NB4 (cell line): Measurements from ENCODE around the gene RNF2.
A peak's percentile ranks its signal among the peaks of the same experiment; 100 is the strongest.

Source experiments
- DNase-seq: peaks from one replicate; pipeline ENCODE4 v3.0.0; 2010; ENCODE audit warnings: low read depth
- H3K4me3 ChIP-seq: one replicate; pipeline ENCODE4 v1.5.1; 2011; ENCODE audit warnings: mild to moderate bottlenecking, low read depth, low read length, moderate library complexity
- CTCF ChIP-seq: IDR thresholded peaks from one replicate; pipeline ENCODE4 v1.5.1; 2012; ENCODE audit warnings: low read depth, low read length
- MAX ChIP-seq: IDR thresholded peaks from 2 replicates; pipeline ENCODE4 v1.6.1; 2011; ENCODE audit warnings: low read depth, low read length
- MYC ChIP-seq: IDR thresholded peaks from 2 replicates; pipeline ENCODE4 v1.6.1; 2011; ENCODE audit warnings: low read depth, low read length
- POLR2A ChIP-seq: IDR thresholded peaks from 2 replicates; pipeline ENCODE4 v1.6.1; 2011; ENCODE audit warnings: mild to moderate bottlenecking; ENCODE audit not compliant: insufficient read length; ENCODE audit errors: extremely low read depth

RNF2 gene

GRCh38 chr1:185053204-185053603 is 7.8 kb downstream of the RNF2 start:
- TF ChIP-seq POLR2A: no peak
- TF ChIP-seq CTCF: no peak
- no peak for TF ChIP-seq MAX
- no peak for TF ChIP-seq MYC
- no peak overlapping the region for H3K4me3 ChIP-seq

GRCh38 chr1:185054365-185055060 is 9.2 kb downstream of the RNF2 start:
- TF ChIP-seq MAX: no peak
- no peak overlapping the region for H3K4me3 ChIP-seq
- DNase-seq: no peak

More at GRCh38 chr1:185053204-185053603, 7.8 kb downstream of the RNF2 start:
- DNase-seq: no peak

GRCh38 chr1:185058110-185058509 is 12.8 kb downstream of the RNF2 start:
- peak; percentile 19 for DNase-seq
- TF ChIP-seq POLR2A (no peak), CTCF (no peak), MAX (no peak), MYC (no peak)
- no peak overlapping the region for H3K4me3 ChIP-seq

- TF ChIP-seq CTCF (no peak), MAX (no peak)
- DNase-seq: no peak
- no peak overlapping the region for H3K4me3 ChIP-seq
Measured at GRCh38 chr1:185058876-185059275, 13.5 kb downstream of the RNF2 start.

- H3K4me3 ChIP-seq: no peak overlapping the region
- peak; percentile 19 for DNase-seq
- no peak for TF ChIP-seq MYC
Measured at GRCh38 chr1:185059950-185060571, 14.7 kb downstream of the RNF2 start.

- DNase-seq: peak; percentile 36
- TF ChIP-seq MYC (no peak), POLR2A (no peak), MAX (no peak), CTCF (no peak)
- no peak overlapping the region for H3K4me3 ChIP-seq
Measured at GRCh38 chr1:185062710-185063370, 17.5 kb downstream of the RNF2 start.
